ENCODE measurements around the gene CACUL1. TPM values are rescaled to one million over a fixed set of nuclear protein-coding genes. Genes with fewer than 3 reads are reported as not detected.

Gene CACUL1
- total and polyA plus RNA-seq, 9 donors, result 13.6 to 31.1 (median 19.4) TPM

DNA sequence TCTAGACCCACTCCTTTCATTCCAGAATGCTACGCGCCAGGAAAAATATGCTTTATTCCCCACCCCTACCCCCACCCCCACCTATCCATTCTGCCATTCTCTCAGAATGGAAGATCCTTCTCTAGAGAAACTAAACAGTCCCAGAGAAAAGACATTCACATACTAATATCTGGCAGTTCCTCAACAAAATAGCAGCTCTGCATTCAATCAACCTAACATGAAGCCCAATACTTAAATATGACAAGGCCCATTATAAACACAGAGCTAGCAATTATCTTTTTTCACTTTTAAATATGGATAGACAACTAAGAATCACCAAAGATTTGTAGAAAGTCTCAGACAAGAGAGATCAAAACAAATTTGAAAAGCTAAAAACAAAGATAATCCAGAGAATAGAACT, 16.4 kb downstream of the CACUL1 start:
- Histone ChIP-seq H3K4me1 (ENCODE audit: control insufficient read depth, insufficient read depth, low read length) (no peaks in the 10 kb centered on the region), H3K36me3 (ENCODE audit: control insufficient read depth, insufficient read depth, low read length) (no peaks in the 10 kb centered on the region), H3K27me3 (ENCODE audit: control insufficient read depth, insufficient read depth, low read length) (no peaks in the 10 kb centered on the region), H3K4me3 (ENCODE audit: low read length) (no peak overlapping the region), H3K9me3 (replicated peaks; ENCODE audit: control insufficient read depth, low read depth, low read length) (no peaks in the 10 kb centered on the region), H3K27ac (ENCODE audit: low read length) (no peak overlapping the region)
- no peak for DNase-seq
- 100% methylated on average over 2 of the region's 2 CpGs for WGBS (ENCODE audit: insufficient coverage)

DNA sequence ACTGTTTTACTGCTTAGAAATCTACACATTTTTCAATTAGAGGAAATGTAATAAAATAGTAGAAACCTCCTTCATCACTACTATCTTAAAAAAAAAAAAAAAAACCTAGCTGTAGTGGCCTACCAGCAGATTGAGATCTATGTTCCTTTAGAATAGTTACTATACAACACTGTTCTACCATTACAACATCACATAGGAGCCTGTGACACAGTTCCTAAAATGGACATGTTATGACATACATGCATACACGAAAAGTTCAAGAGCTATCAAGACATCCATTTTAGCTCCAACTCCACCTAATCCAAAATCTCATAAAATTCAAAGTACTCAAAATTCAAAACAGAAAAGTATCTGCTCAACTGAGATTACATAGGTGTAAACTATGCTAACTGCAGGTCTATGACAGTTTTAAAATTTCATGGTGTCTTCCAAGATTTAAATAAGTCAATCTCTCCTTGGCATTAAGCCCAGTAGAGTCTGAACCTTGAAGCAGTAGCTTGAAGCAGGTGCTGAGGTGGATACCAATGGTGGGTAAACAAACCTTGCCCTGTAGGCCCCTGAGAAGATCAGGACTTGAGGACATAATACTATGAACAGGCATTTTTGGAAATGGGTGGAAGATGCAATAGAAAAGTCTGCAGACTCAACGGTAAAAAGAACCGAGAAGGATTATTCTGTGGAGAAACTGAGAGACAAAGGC, 17.0 kb downstream of the CACUL1 start:
- Histone ChIP-seq H3K4me3 (ENCODE audit: low read length) (no peak overlapping the region), H3K27ac (ENCODE audit: low read length) (no peak overlapping the region), H3K4me1 (ENCODE audit: control insufficient read depth, insufficient read depth, low read length) (no peaks in the 10 kb centered on the region)

DNA sequence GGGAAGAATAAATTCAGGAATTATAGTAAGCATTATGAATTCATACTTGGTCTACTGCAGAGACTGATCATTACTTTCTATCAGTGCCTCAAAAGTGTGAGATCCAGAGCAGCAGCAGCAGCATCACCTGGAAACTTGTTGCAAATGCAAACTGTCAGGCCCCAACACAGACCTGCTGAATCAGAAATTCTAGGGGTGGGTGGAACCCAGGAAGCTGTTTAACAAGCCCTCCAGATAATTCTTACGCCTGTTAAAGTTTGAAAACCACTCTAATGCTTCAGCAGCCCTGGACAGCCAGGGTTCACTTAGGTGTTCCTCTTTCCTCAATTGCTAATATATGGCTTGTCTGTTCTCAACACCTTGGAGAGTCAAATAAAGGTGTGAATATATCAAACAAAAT, 19.5 kb downstream of the CACUL1 start:
- no peaks in the 10 kb centered on the region for H3K4me1 ChIP-seq (ENCODE audit: control insufficient read depth, insufficient read depth, low read length)
- H3K27me3 ChIP-seq (ENCODE audit: control insufficient read depth, insufficient read depth, low read length), result no peaks in the 10 kb centered on the region
- DNase-seq, result no peak
- H3K9me3 ChIP-seq (replicated peaks; ENCODE audit: control insufficient read depth, low read depth, low read length), result no peaks in the 10 kb centered on the region
- H3K36me3 ChIP-seq (ENCODE audit: control insufficient read depth, insufficient read depth, low read length), result no peaks in the 10 kb centered on the region
- no CpG with 5 or more reads among the region's 1 CpG for WGBS (ENCODE audit: insufficient coverage)
- H3K27ac ChIP-seq (ENCODE audit: low read length), result no peak overlapping the region
- H3K4me3 ChIP-seq (ENCODE audit: low read length), result no peak overlapping the region

More for the DNA sequence above, 17.0 kb downstream of the CACUL1 start:
- 88% methylated on average over 3 of the region's 3 CpGs for WGBS (ENCODE audit: insufficient coverage)
- DNase-seq, result no peak
- no peaks in the 10 kb centered on the region for H3K36me3 ChIP-seq (ENCODE audit: control insufficient read depth, insufficient read depth, low read length)
- H3K9me3 ChIP-seq (replicated peaks; ENCODE audit: control insufficient read depth, low read depth, low read length), result no peaks in the 10 kb centered on the region
- no peaks in the 10 kb centered on the region for H3K27me3 ChIP-seq (ENCODE audit: control insufficient read depth, insufficient read depth, low read length)

DNA sequence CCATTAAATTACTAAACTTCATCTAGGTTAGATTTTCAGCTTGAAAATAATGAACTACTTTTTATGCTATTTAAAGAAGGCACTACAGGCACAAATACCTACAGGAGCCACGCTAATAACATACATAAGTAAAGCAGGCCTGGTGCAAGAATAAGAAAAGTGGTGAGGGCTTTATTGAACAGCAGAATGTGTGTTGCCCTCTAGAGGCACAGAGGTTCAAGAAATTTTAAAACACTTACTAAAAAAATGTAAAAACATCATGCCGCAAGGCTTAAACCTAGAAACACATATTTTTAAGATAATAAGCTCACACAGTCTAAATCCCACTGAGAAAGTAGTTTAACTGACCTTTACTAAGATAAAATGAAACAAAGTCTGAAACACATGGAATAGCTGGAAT, 20.3 kb downstream of the CACUL1 start:
- no CpG with 5 or more reads among the region's 2 CpGs for WGBS (ENCODE audit: insufficient coverage)
- no peaks in the 10 kb centered on the region for H3K4me1 ChIP-seq (ENCODE audit: control insufficient read depth, insufficient read depth, low read length)
- no peak overlapping the region for H3K4me3 ChIP-seq (ENCODE audit: low read length)
- H3K27ac ChIP-seq (ENCODE audit: low read length), result no peak overlapping the region
- no peaks in the 10 kb centered on the region for H3K9me3 ChIP-seq (replicated peaks; ENCODE audit: control insufficient read depth, low read depth, low read length)
- DNase-seq, result no peak
- H3K36me3 ChIP-seq (ENCODE audit: control insufficient read depth, insufficient read depth, low read length), result no peaks in the 10 kb centered on the region
- no peaks in the 10 kb centered on the region for H3K27me3 ChIP-seq (ENCODE audit: control insufficient read depth, insufficient read depth, low read length)

DNA sequence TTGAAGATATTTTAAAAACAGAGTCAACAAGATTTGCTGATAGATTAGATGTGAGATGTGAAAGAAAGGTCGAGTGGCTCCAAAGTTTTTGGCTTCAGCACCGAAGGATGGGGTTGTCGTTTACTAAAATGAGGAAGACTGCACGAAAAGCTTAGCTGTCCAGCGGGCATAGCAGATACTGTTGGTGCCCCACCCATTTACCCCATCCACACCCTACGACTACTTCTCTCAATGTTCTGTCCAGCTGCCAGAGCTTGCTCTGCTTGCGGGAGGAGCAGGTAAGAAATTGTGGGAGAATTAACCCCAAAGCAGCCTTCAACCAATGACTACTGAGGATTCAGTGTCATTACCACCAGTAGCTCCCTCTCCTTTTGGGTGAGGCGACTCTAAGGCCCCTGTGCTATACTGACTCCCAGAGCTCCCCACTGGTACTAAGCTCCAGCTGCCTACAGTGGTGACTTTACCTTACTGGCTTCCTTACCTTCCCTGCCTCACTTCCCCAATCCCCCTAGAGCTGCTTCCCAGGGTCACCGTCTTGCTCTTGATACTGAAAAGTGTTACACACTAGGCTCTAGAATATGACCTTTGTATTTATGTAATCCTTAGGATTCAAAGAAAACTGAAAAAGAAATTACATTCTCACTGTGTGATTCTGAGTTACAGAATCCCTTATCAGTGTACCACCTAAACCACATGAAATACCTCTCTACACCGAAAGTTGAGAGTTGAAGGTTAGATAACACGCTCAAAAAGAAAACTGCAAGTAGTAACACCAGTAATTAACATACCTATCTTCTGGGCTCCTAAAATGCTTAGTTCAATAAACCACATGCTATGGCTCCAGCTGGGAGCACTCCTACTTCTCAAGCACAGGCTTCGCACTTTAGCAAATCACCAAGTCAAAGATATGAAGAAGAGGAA, 22.3 kb downstream of the CACUL1 start:
- Histone ChIP-seq H3K9me3 (replicated peaks; ENCODE audit: control insufficient read depth, low read depth, low read length) (no peaks in the 10 kb centered on the region), H3K27ac (ENCODE audit: low read length) (no peak overlapping the region), H3K4me3 (ENCODE audit: low read length) (no peak overlapping the region), H3K4me1 (ENCODE audit: control insufficient read depth, insufficient read depth, low read length) (no peaks in the 10 kb centered on the region), H3K27me3 (ENCODE audit: control insufficient read depth, insufficient read depth, low read length) (no peaks in the 10 kb centered on the region), H3K36me3 (ENCODE audit: control insufficient read depth, insufficient read depth, low read length) (no peaks in the 10 kb centered on the region)
- DNase-seq, result no peak
- WGBS (ENCODE audit: insufficient coverage), result 96% methylated on average over 4 of the region's 12 CpGs

DNA sequence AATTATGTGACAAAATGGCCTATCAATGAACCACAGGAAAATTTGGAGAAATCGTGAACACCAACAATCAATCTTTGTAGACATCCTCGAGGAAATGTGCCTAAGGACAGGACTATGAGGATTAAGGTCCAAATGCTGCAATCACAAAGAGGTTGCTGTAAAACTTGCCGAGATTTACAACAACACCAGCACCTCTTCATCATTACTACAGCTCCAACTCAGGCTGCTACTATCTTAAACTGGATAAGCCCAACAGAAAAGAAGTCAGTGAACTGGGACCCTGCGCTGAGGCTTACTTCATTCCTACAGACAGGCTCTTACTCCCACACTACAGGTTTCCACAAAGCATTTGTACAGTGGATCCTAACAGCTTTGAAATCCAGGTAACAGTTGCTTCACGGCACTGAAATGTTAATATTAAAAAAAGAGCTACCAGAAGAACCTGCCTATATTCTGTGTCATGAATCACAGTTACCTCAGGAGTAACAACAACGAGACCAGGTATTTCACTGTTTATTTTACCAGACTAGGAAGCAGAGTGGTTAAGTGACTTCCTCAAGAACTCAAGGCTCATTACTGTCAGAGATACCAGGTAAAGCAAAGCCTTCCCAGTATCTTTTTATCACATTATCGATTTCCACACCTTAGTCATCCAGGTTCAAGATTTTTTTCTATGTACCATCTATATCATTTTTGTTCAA, 23.9 kb downstream of the CACUL1 start:
- WGBS (ENCODE audit: insufficient coverage), result 60% methylated on average over 3 of the region's 7 CpGs
- no peak for DNase-seq
- Histone ChIP-seq H3K36me3 (ENCODE audit: control insufficient read depth, insufficient read depth, low read length) (no peaks in the 10 kb centered on the region), H3K27ac (ENCODE audit: low read length) (no peak overlapping the region), H3K4me3 (ENCODE audit: low read length) (no peak overlapping the region), H3K9me3 (replicated peaks; ENCODE audit: control insufficient read depth, low read depth, low read length) (no peaks in the 10 kb centered on the region), H3K4me1 (ENCODE audit: control insufficient read depth, insufficient read depth, low read length) (peaks cover 2% of the 10 kb centered on the region), H3K27me3 (ENCODE audit: control insufficient read depth, insufficient read depth, low read length) (no peaks in the 10 kb centered on the region)

DNA sequence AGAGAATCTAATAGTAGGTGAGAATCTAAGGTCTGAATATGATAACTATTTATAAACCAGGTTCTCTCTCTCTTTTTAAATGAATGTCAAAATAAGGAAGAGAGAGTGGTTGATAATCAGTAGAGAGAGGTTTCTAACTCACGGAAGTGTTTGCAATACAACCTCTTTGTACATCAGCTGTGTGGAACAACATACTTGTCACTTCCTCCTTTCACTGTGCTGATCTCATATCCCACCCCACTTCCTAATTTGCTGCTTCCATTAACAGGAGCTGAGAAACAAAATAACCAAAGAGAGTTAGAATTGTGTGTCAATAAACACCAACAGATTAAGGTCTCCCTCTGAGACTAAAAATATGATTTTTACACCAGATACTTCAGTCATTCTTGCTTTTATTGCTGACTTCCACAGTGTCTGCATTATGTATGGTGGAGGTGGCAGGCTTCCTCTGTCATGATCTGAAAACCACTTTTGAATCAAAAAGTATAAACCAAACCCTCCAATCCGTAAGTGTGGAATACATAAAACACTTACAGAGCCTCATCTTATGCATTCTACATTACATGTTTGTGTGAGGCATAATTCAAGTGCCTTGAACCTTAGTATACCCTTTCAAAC, 25.0 kb downstream of the CACUL1 start:
- Histone ChIP-seq H3K4me3 (ENCODE audit: low read length) (no peak overlapping the region), H3K36me3 (ENCODE audit: control insufficient read depth, insufficient read depth, low read length) (no peaks in the 10 kb centered on the region), H3K27ac (ENCODE audit: low read length) (peak overlapping the region; percentile 52), H3K4me1 (ENCODE audit: control insufficient read depth, insufficient read depth, low read length) (peaks cover 2% of the 10 kb centered on the region), H3K27me3 (ENCODE audit: control insufficient read depth, insufficient read depth, low read length) (no peaks in the 10 kb centered on the region), H3K9me3 (replicated peaks; ENCODE audit: control insufficient read depth, low read depth, low read length) (no peaks in the 10 kb centered on the region)
- peak; percentile 66 for DNase-seq
- WGBS (ENCODE audit: insufficient coverage), result no CpG with 5 or more reads among the region's 2 CpGs

DNA sequence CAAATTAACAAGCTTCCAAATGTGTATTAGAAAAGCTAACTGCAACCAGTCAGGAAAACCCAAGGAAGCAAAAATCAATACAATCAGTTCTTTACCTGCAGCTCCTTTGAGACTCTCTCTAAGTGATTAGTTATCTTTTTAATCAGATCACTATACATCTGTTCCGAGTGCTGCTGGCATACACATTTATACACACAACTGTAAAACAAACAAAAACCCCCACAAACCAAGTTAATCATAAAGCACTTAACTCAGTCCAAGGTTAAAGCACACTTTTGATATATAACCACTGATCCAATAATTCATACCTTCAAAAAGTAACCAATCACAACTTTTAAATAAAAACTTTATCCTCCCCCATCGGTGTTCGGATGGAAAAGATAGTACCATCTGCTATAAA, 25.6 kb downstream of the CACUL1 start:
- Histone ChIP-seq H3K27me3 (ENCODE audit: control insufficient read depth, insufficient read depth, low read length) (no peaks in the 10 kb centered on the region), H3K27ac (ENCODE audit: low read length) (peak overlapping the region; percentile 26), H3K36me3 (ENCODE audit: control insufficient read depth, insufficient read depth, low read length) (no peaks in the 10 kb centered on the region), H3K4me1 (ENCODE audit: control insufficient read depth, insufficient read depth, low read length) (peaks cover 2% of the 10 kb centered on the region), H3K9me3 (replicated peaks; ENCODE audit: control insufficient read depth, low read depth, low read length) (no peaks in the 10 kb centered on the region), H3K4me3 (ENCODE audit: low read length) (no peak overlapping the region)
- DNase-seq, result no peak
- 83% methylated on average over 1 of the region's 3 CpGs for WGBS (ENCODE audit: insufficient coverage)

DNA sequence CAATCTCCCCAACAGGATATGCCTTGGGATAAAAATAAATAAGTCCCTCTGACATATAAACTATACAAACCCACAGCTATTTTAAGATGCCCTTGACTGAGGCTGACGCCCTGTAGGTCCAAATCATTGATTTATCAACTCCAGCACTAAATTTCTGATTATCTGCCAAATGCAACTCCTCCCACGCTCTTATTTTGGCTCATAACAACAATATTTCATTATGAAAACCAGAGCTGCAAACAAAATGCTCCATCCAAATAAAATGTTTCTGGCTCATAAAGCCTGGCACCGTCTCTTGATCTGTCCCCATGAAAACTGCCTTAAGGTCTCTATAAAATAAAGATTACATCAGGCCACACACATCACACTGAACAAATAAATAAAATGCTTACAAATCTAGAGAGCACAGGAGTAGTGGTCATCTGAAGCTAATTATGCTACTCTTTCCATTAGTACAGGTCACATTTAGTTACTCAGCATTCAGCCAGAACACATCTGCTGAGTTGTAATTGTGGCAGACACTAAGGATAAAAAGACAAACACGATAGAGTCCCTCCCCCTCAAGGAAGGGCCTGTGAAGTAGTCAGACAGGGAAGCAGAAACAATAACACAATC, 28.8 kb downstream of the CACUL1 start:
- 32% methylated on average over 2 of the region's 4 CpGs for WGBS (ENCODE audit: insufficient coverage)
- Histone ChIP-seq H3K27ac (ENCODE audit: low read length) (peak overlapping the region; percentile 56), H3K4me3 (ENCODE audit: low read length) (no peak overlapping the region), H3K36me3 (ENCODE audit: control insufficient read depth, insufficient read depth, low read length) (no peaks in the 10 kb centered on the region), H3K9me3 (replicated peaks; ENCODE audit: control insufficient read depth, low read depth, low read length) (no peaks in the 10 kb centered on the region), H3K4me1 (ENCODE audit: control insufficient read depth, insufficient read depth, low read length) (peaks cover 2% of the 10 kb centered on the region), H3K27me3 (ENCODE audit: control insufficient read depth, insufficient read depth, low read length) (no peaks in the 10 kb centered on the region)
- DNase-seq, result peak; percentile 77
